IMR-90 (cell line): ENCODE measurements around the gene PLPP3. TPM values are rescaled to one million over a fixed set of nuclear protein-coding genes. Genes with fewer than 3 reads are reported as not detected.

Source experiments
- ATAC-seq: fragments of 200-7000 bp; cut with Tn5 transposase; 2 replicates; pipeline ENCODE4 v1.9.1; 2020; ENCODE audit warnings: low read depth, mild to moderate bottlenecking, moderate library complexity
- BruUV-seq: library from RNA; stranded (reverse); fragments of 400-500 nt; replicated peaks from 2 replicates; lab custom pipeline; 2021; lab: Mats Ljungman, UMichigan
- CTCF ChIA-PET: fragments of 300-600 bp; formaldehyde crosslinking; extraction: SDS; loops from one replicate; lab custom pipeline; 2021; ENCODE audit warnings: antibody characterized with exemption; lab: Yijun Ruan, JAX
- POLR2A ChIA-PET: fragments of 300-600 bp; sonication (Branson Sonifier 250); formaldehyde crosslinking; loops from one replicate; lab custom pipeline; 2022; ENCODE audit warnings: antibody characterized with exemption; ENCODE audit not compliant: unreplicated experiment; lab: Charles Lee
- DNase-seq: peaks from one replicate; pipeline ENCODE4 v3.0.0; 2013
- H2AFZ ChIP-seq: replicated peaks from 2 replicates; pipeline ENCODE3; 2013; ENCODE audit warnings: low read length, mild to moderate bottlenecking; ENCODE audit not compliant: poor library complexity
- H2AK5ac ChIP-seq: 2 replicates; pipeline ENCODE4 v1.6.1; 2013; ENCODE audit warnings: low read depth, low read length, inconsistent platforms
- H2AK9ac ChIP-seq: replicated peaks from 2 replicates; pipeline ENCODE3; 2013; ENCODE audit warnings: mild to moderate bottlenecking, low read depth, low read length, moderate library complexity; ENCODE audit not compliant: poor library complexity
- H2BK120ac ChIP-seq: 2 replicates; pipeline ENCODE4 v1.6.1; 2013; ENCODE audit warnings: low read depth, low read length, inconsistent platforms
- H2BK15ac ChIP-seq: 3 replicates; pipeline ENCODE4 v1.6.1; 2013; ENCODE audit warnings: low read depth, low read length, inconsistent platforms
- H2BK20ac ChIP-seq: 2 replicates; pipeline ENCODE4 v1.6.1; 2013; ENCODE audit warnings: low read depth, mild to moderate bottlenecking, inconsistent platforms, low read length, moderate library complexity
- H2BK5ac ChIP-seq: 2 replicates; pipeline ENCODE4 v1.6.1; 2013; ENCODE audit warnings: mild to moderate bottlenecking, low read depth, low read length, inconsistent platforms; ENCODE audit not compliant: poor library complexity, severe bottlenecking
- H3K14ac ChIP-seq: replicated peaks from 2 replicates; pipeline ENCODE4 v1.6.1; 2013; ENCODE audit warnings: low read depth, low read length, inconsistent platforms
- H3K18ac ChIP-seq: 2 replicates; pipeline ENCODE4 v1.6.1; 2013; ENCODE audit warnings: low read depth, low read length, control low read depth
- H3K23ac ChIP-seq: 2 replicates; pipeline ENCODE4 v1.6.1; 2013; ENCODE audit warnings: low read depth, low read length, inconsistent platforms
- H3K27ac ChIP-seq: 2 replicates; pipeline ENCODE4 v1.5.1; 2013; ENCODE audit warnings: mild to moderate bottlenecking, control low read depth, low read length; ENCODE audit not compliant: insufficient read depth
- H3K27me3 ChIP-seq: 2 replicates; pipeline ENCODE4 v1.6.1; 2013; ENCODE audit warnings: low read length; ENCODE audit not compliant: control insufficient read depth, insufficient read depth
- H3K36me3 ChIP-seq: 2 replicates; pipeline ENCODE4 v1.6.1; 2013; ENCODE audit warnings: low read length, mixed read lengths; ENCODE audit not compliant: control insufficient read depth, insufficient read depth
- H3K4ac ChIP-seq: 2 replicates; pipeline ENCODE4 v1.6.1; 2013; ENCODE audit warnings: low read depth, low read length, inconsistent platforms
- H3K4me1 ChIP-seq: 2 replicates; pipeline ENCODE4 v1.6.1; 2013; ENCODE audit warnings: low read length, mixed read lengths; ENCODE audit not compliant: control insufficient read depth, insufficient read depth
- H3K4me2 ChIP-seq: 2 replicates; pipeline ENCODE4 v1.6.1; 2013; ENCODE audit warnings: low read depth, mild to moderate bottlenecking, control low read depth, low read length, moderate library complexity
- H3K4me3 ChIP-seq: 2 replicates; pipeline ENCODE4 v1.5.1; 2013; ENCODE audit warnings: low read depth, mild to moderate bottlenecking, control low read depth, low read length, moderate library complexity; ENCODE audit not compliant: insufficient read depth
- H3K56ac ChIP-seq: 2 replicates; pipeline ENCODE4 v1.6.1; 2013; ENCODE audit warnings: low read length, inconsistent platforms; ENCODE audit not compliant: insufficient read depth; ENCODE audit errors: extremely low read depth
- H3K79me1 ChIP-seq, 2 experiments: 2 replicates each; pipeline ENCODE4 v1.6.1; 2013; ENCODE audit warnings: low read length in 2 of 2, inconsistent platforms in 1 of 2, low read depth in 1 of 2
- H3K9ac ChIP-seq: 2 replicates; pipeline ENCODE4 v1.6.1; 2013; ENCODE audit warnings: low read depth, low read length, control low read depth
- H3K9me1 ChIP-seq: 2 replicates; pipeline ENCODE4 v1.6.1; 2013; ENCODE audit warnings: low read length, inconsistent platforms; ENCODE audit not compliant: insufficient read depth
- H3K9me3 ChIP-seq: 2 replicates; pipeline ENCODE4 v1.6.1; 2013; ENCODE audit warnings: low read length; ENCODE audit not compliant: control insufficient read depth, insufficient read depth
- H4K20me1 ChIP-seq: 2 replicates; pipeline ENCODE4 v1.6.1; 2013; ENCODE audit warnings: low read length, inconsistent platforms; ENCODE audit not compliant: insufficient read depth
- H4K5ac ChIP-seq: 2 replicates; pipeline ENCODE4 v1.6.1; 2013; ENCODE audit warnings: mild to moderate bottlenecking, low read depth, low read length, control low read depth
- H4K8ac ChIP-seq, 2 experiments: 2 replicates each; pipeline ENCODE4 v1.6.1; 2013; ENCODE audit warnings: low read depth in 2 of 2, low read length in 2 of 2, control low read depth in 1 of 2, inconsistent platforms in 1 of 2
- H4K91ac ChIP-seq: 2 replicates; pipeline ENCODE4 v1.6.1; 2013; ENCODE audit warnings: low read depth, low read length, inconsistent platforms; ENCODE audit not compliant: insufficient read depth
- CEBPB ChIP-seq: IDR thresholded peaks from 2 replicates; pipeline ENCODE4 v1.6.1; 2012; ENCODE audit warnings: low read depth, low read length, improper control_type of control experiment
- WGBS, 2 experiments: methylation state at CpG; one replicate each; pipeline versions ENCODE4 v1.1.5 to v1.1.7; 2013; ENCODE audit warnings: missing lambda C conversion rate in 2 of 2; ENCODE audit not compliant: insufficient read length in 1 of 2; ENCODE audit errors: extremely low coverage in 2 of 2; 5-methylcytosine and 5-hydroxymethylcytosine counted together
- dilution Hi-C: fragments of 300-500 bp; cut with HindIII; formaldehyde crosslinking; loops from one replicate; pipeline ENCODE4 v1.14.3; 2018; ENCODE audit warnings: low sequenced_read_pairs; ENCODE audit not compliant: unreplicated experiment
- in situ Hi-C: fragments of 300-500 bp; cut with MboI; formaldehyde crosslinking; loops from 3 replicates; pipeline ENCODE4 v1.14.3; 2019; ENCODE audit warnings: low sequenced_read_pairs, inconsistent platforms, mixed read lengths
- intact Hi-C: fragments of 100-400 bp; cut with micrococcal nuclease; formaldehyde crosslinking; loops from 2 replicates; pipeline ENCODE4 v1.10.0; 2022
- polyA plus RNA-seq, 3 experiments: library from polyadenylated mRNA; depleted of rRNA; stranded (reverse); fragments of >200 nt; gene quantifications; 2 replicates each; pipeline ENCODE4 v1.2.3, GENCODE V29; 2012; ENCODE audit warnings: low replicate concordance in 1 of 3
- total RNA-seq: library from RNA; depleted of rRNA; stranded (reverse); fragments of >200 nt; gene quantifications from 2 replicates; pipeline ENCODE4 v1.2.3, GENCODE V29; 2012

PLPP3 gene
- total and polyA plus RNA-seq, 2 of the 4 experiments (the other 2 are of a cell fraction) = 49.9 to 56.6 TPM

DNA sequence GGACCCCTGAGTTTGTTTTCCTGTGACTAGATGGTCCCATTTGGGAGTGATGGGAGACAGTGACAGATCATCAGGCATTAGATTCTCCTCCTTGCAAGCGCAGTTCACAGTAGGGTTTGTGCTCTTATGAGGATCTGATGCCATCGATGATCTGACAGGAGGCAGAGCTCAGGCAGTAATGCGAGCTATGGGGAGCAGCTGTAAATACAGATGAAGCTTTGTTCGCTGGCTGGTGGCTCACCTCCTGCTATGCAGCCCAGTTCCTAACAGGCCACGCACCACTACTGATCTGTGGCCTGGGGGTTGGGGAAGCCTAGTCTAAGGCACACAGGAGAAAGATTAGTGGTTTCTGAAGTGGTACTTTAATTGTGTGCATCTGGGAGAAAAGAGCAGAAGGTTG, 7.1 kb upstream of the PLPP3 start:
- BruUV-seq = no TSS peak
- POLR2A ChIA-PET = no interaction called here

More for the DNA sequence above, 7.1 kb upstream of the PLPP3 start:
- no peak overlapping the region for H3K23ac ChIP-seq
- no peaks in the 10 kb centered on the region for H3K9me3 ChIP-seq
- no peaks in the 10 kb centered on the region for H3K4me1 ChIP-seq
- no peak overlapping the region for H3K9ac ChIP-seq
- H3K14ac ChIP-seq = no peak overlapping the region
- no peak for TF ChIP-seq CEBPB
- H3K9me1 ChIP-seq = no peaks in the 10 kb centered on the region
- H3K4ac ChIP-seq = no peak overlapping the region
- H2BK120ac ChIP-seq = no peak overlapping the region; the same call in 1 of the 2 replicates
- intact Hi-C loops = loop anchor here (5.0 to 10.0 kb wide), 2 partner anchors 1442 to 1514 kb away; no protein-coding TSS in a partner anchor
- CTCF ChIA-PET = interaction anchor here (1.2 to 3.9 kb wide), 3 partner anchors 123 to 1303 kb away, joined by 3 to 14 read pairs (median 3); no protein-coding TSS in a partner anchor
- H2AK9ac ChIP-seq = no peak overlapping the region
- no peak overlapping the region for H3K4me2 ChIP-seq
- no peaks in the 10 kb centered on the region for H4K20me1 ChIP-seq
- in situ Hi-C loops = loop anchor here (10.0 kb wide), 1 partner anchor 1442 kb away; no protein-coding TSS in a partner anchor
- H4K8ac ChIP-seq = no peak overlapping the region; a peak in 1 of 4 replicates
- ATAC-seq (no peak), DNase-seq (no peak)
- H3K36me3 ChIP-seq = no peaks in the 10 kb centered on the region
- H2AFZ ChIP-seq = no peak overlapping the region
- H2BK20ac ChIP-seq = 0 out of 2 replicates have a peak overlapping the region, but pooled peaks have one; percentile 34
- H3K27me3 ChIP-seq = no peaks in the 10 kb centered on the region
- no peak overlapping the region for H4K5ac ChIP-seq
- no peak overlapping the region for H3K56ac ChIP-seq
- H3K79me1 ChIP-seq = no peaks in the 10 kb centered on the region
- no peak overlapping the region for H2BK5ac ChIP-seq
- no peak overlapping the region; the same call in 2 of the 3 replicates for H2BK15ac ChIP-seq
- H2AK5ac ChIP-seq = no peak overlapping the region
- dilution Hi-C loops = loop anchor here (25.0 kb wide), 1 partner anchor 1299 kb away; no protein-coding TSS in a partner anchor
- no peak overlapping the region for H4K91ac ChIP-seq
- H3K27ac ChIP-seq = no peak overlapping the region
- WGBS, 2 experiments = no CpG with 5 or more reads among the region's 5 CpGs
- H3K18ac ChIP-seq = no peak overlapping the region
- H3K4me3 ChIP-seq = no peak overlapping the region
